A673 (cell line): ENCODE data around the gene FOS.

Source experiments
- CTCF ChIP-seq: fragments of 300-800, 200-600 bp; sonication (generic); conservative IDR thresholded peaks from 2 replicates; pipeline ENCODE4 v1.5.1; 2017; ENCODE audit warnings: low read depth, mild to moderate bottlenecking, antibody characterized with exemption, low read length, moderate library complexity, mixed read lengths
- EZH2 ChIP-seq: fragments of 200-600 bp; sonication (generic); IDR thresholded peaks from 2 replicates; pipeline ENCODE4 v1.6.1; 2017; ENCODE audit warnings: borderline replicate concordance, low read depth, mild to moderate bottlenecking, mixed read lengths, antibody characterized with exemption, low read length; ENCODE audit not compliant: poor library complexity, severe bottlenecking

- no peak for TF ChIP-seq EZH2
- TF ChIP-seq CTCF: no peak
Measured at GRCh38 chr14:75268633-75269550, 9.7 kb upstream of the FOS start.
